Vagina (tissue), 2 donors: ENCODE measurements around the gene ADAMTS16. TPM values are rescaled to one million over a fixed set of nuclear protein-coding genes. Genes with fewer than 3 reads are reported as not detected.

Experiments used
- DNase-seq, 2 donors: peaks; one replicate each; pipeline ENCODE4 v3.0.0-alpha.2; 2017; ENCODE audit errors: extremely low spot score in 2 of 2
- H3K27ac ChIP-seq: fragments of 200-600 bp; sonication (generic); one replicate; pipeline ENCODE4 v1.5.1; 2019
- H3K27me3 ChIP-seq: fragments of 200-600 bp; sonication (generic); one replicate; pipeline ENCODE4 v1.5.1; 2019
- H3K36me3 ChIP-seq, 2 donors: fragments of 200-600 bp; sonication (generic); one replicate each; pipeline ENCODE4 v1.5.1; 2017 to 2019
- H3K4me1 ChIP-seq: fragments of 200-600 bp; sonication (generic); one replicate; pipeline ENCODE4 v1.5.1; 2019
- H3K4me3 ChIP-seq, 2 donors: fragments of 200-600 bp; sonication (generic); 1 replicate in 1 of 2; 2 replicates in 1 of 2; pipeline ENCODE4 v1.5.1; 2016 to 2019
- H3K9me3 ChIP-seq: fragments of 200-600 bp; sonication (generic); one replicate; pipeline ENCODE4 v1.5.1; 2019
- POLR2A ChIP-seq, 2 donors: fragments of 450-650 bp; IDR thresholded peaks; one replicate each; pipeline ENCODE4 v1.6.1; 2017; ENCODE audit warnings: antibody characterized with exemption in 2 of 2, mild to moderate bottlenecking in 2 of 2, moderate library complexity in 2 of 2
- POLR2AphosphoS5 ChIP-seq, 2 donors: sonication (generic); formaldehyde crosslinking; IDR thresholded peaks; one replicate each; pipeline ENCODE4 v1.9.0; 2017; ENCODE audit warnings: antibody characterized with exemption in 2 of 2, mild to moderate bottlenecking in 2 of 2, low read depth in 1 of 2; ENCODE audit not compliant: insufficient read depth in 1 of 2
- intact Hi-C: fragments of 100-400 bp; cut with DNase I; formaldehyde crosslinking; loops from one replicate; pipeline ENCODE4 v1.15.1; 2023
- total RNA-seq: library from RNA; depleted of rRNA; stranded (reverse); fragments of >200 nt; gene quantifications from one replicate; pipeline ENCODE4 v1.2.3, GENCODE V29; 2016
- TF ChIP-seq, protein P1 (sequence below), 3 experiments: fragments of 450-650 bp in 2 of 3; fragments of 200-600 bp in 1 of 3; sonication (generic) in 1 of 3; IDR thresholded peaks; one replicate each; pipeline ENCODE4 v1.5.1; 2017 to 2019; ENCODE audit warnings: antibody characterized with exemption in 3 of 3, mild to moderate bottlenecking in 2 of 3, moderate library complexity in 2 of 3

The ADAMTS16 gene
- total RNA-seq, 1 donor from 2014 or later = 0.49 TPM

- H3K27ac ChIP-seq = no peak overlapping the region
- H3K36me3 ChIP-seq = no peaks in the 10 kb centered on the region
- H3K4me1 ChIP-seq = no peaks in the 10 kb centered on the region
- H3K4me3 ChIP-seq = no peak overlapping the region
- no peaks in the 10 kb centered on the region for H3K9me3 ChIP-seq
- intact Hi-C loops = no loop called here
- H3K27me3 ChIP-seq = no peaks in the 10 kb centered on the region
- no peak for DNase-seq
- TF ChIP-seq, protein P1, sequence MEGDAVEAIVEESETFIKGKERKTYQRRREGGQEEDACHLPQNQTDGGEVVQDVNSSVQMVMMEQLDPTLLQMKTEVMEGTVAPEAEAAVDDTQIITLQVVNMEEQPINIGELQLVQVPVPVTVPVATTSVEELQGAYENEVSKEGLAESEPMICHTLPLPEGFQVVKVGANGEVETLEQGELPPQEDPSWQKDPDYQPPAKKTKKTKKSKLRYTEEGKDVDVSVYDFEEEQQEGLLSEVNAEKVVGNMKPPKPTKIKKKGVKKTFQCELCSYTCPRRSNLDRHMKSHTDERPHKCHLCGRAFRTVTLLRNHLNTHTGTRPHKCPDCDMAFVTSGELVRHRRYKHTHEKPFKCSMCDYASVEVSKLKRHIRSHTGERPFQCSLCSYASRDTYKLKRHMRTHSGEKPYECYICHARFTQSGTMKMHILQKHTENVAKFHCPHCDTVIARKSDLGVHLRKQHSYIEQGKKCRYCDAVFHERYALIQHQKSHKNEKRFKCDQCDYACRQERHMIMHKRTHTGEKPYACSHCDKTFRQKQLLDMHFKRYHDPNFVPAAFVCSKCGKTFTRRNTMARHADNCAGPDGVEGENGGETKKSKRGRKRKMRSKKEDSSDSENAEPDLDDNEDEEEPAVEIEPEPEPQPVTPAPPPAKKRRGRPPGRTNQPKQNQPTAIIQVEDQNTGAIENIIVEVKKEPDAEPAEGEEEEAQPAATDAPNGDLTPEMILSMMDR (IDR thresholded peaks at IDR 0.05) = no peak
- TF ChIP-seq POLR2A (IDR thresholded peaks at IDR 0.05) = no peak
- no peak for TF ChIP-seq POLR2AphosphoS5 (IDR thresholded peaks at IDR 0.05; ENCODE audit: insufficient read depth in 1 of 2, low read depth in 1 of 2)
Measured at GRCh38 chr5:5353681-5354080, 213.6 kb downstream of the ADAMTS16 start.

- Histone ChIP-seq H3K27ac (no peak overlapping the region), H3K4me1 (no peaks in the 10 kb centered on the region), H3K27me3 (no peaks in the 10 kb centered on the region), H3K9me3 (no peaks in the 10 kb centered on the region), H3K4me3 (no peak overlapping the region), H3K36me3 (no peaks in the 10 kb centered on the region)
- TF ChIP-seq, protein P1 (IDR thresholded peaks at IDR 0.05) = no peak
- TF ChIP-seq POLR2A (IDR thresholded peaks at IDR 0.05) (no peak), POLR2AphosphoS5 (IDR thresholded peaks at IDR 0.05; ENCODE audit: insufficient read depth in 1 of 2, low read depth in 1 of 2) (no peak)
- DNase-seq = no peak
- intact Hi-C loops = no loop called here
Measured at GRCh38 chr5:5356765-5357164, 216.6 kb downstream of the ADAMTS16 start.

DNA sequence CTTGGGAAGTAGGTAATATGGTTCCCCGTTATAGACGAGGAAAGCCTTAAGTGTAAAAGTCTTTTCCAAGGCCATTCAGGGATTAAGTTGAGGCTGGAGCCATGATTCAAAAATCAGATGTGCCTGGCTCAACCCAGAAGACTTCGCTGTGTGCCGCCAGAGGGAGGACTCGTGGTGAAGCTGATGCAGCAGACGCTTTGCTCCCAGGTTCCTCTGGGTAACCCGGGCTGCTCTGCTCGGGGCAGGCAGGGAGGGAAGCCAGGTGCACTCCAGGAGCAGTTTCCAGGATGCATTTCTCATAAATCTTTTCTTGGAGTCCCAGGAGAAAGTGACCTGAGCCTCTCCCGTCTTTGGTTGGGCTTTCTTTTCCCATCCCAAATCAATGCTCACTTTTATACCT is 219.5 kb downstream of the ADAMTS16 start:
- Histone ChIP-seq H3K4me3 (no peak overlapping the region), H3K36me3 (no peaks in the 10 kb centered on the region), H3K27me3 (no peaks in the 10 kb centered on the region), H3K9me3 (no peaks in the 10 kb centered on the region), H3K27ac (no peak overlapping the region), H3K4me1 (no peaks in the 10 kb centered on the region)
- DNase-seq = no peak
- TF ChIP-seq, protein P1 (IDR thresholded peaks at IDR 0.05) = no peak
- TF ChIP-seq POLR2AphosphoS5 (IDR thresholded peaks at IDR 0.05; ENCODE audit: insufficient read depth in 1 of 2, low read depth in 1 of 2) (no peak), POLR2A (IDR thresholded peaks at IDR 0.05) (no peak)
- intact Hi-C loops = no loop called here

DNA sequence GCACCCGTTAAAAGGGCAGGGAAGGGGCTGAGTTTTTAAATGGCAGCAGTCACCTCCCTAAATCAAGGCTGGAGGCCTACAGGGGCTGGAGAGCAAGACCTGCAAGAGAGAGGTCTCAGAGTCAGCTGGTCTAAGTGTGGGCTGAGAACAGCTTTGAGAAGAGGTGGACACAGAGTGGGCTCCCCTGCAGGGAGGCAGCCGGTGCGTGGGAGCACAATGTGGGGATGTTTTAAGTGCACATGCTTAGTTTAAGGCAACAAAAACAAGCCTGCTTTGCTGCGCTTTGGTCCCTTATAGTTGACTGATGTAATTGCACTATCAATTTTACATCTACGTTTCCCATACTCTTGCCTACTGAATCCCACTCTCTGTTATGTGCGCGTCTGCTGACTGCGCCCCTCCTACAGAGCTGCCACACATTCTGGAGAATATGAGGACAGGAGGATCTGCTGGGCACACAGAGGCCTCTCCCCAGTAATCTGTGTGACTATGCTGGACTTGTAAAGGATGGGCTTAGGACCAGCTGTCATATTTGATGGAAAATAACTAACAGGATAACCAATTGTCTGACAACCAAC is 220.3 kb downstream of the ADAMTS16 start:
- TF ChIP-seq, protein P1 (IDR thresholded peaks at IDR 0.05) = no peak
- TF ChIP-seq POLR2AphosphoS5 (IDR thresholded peaks at IDR 0.05; ENCODE audit: insufficient read depth in 1 of 2, low read depth in 1 of 2) = no peak
- no peak for TF ChIP-seq POLR2A (IDR thresholded peaks at IDR 0.05)
- Histone ChIP-seq H3K27ac (no peak overlapping the region), H3K4me3 (no peak overlapping the region), H3K9me3 (no peaks in the 10 kb centered on the region), H3K27me3 (no peaks in the 10 kb centered on the region), H3K4me1 (no peaks in the 10 kb centered on the region), H3K36me3 (no peaks in the 10 kb centered on the region)
- no peak for DNase-seq
- intact Hi-C loops = no loop called here

DNA sequence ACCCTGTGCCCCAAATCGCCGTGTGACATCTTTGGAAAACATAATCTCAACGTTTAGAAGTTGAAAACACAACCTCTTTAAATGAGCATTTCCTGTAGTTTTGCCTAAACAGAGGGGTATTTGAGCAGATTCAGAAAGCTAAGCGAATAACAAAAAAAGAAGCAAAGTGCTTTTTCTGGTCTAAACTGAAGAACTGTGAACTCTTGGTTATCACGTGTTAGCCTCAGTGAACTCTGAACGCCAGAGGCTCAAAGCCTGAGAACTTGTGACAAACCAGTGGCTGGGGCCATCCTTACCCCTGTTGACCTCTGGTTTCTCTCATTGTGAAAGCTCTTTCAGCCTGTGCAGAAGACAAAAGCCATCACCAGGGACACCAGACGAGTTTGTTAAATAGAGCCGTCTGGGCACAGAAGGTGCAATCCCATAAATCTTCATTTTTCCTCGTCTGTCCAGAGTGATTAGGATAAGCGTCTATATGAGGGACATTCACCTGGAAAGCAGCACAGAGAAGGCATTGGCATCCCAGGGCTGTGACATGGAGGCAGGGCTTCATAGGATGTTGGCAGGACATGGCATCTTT is 220.9 kb downstream of the ADAMTS16 start:
- Histone ChIP-seq H3K36me3 (no peaks in the 10 kb centered on the region), H3K4me3 (no peak overlapping the region), H3K4me1 (no peaks in the 10 kb centered on the region), H3K9me3 (no peaks in the 10 kb centered on the region), H3K27me3 (no peaks in the 10 kb centered on the region), H3K27ac (no peak overlapping the region)
- no peak for TF ChIP-seq POLR2AphosphoS5 (IDR thresholded peaks at IDR 0.05; ENCODE audit: insufficient read depth in 1 of 2, low read depth in 1 of 2)
- TF ChIP-seq, protein P1 (IDR thresholded peaks at IDR 0.05) = no peak
- no peak for TF ChIP-seq POLR2A (IDR thresholded peaks at IDR 0.05)
- DNase-seq = no peak
- intact Hi-C loops = no loop called here
